RPMI7951 (cell line): ENCODE results near the gene RAB6B. TPM values are rescaled to one million over a fixed set of nuclear protein-coding genes. Genes with fewer than 3 reads are reported as not detected.

Source experiments
- DNase-seq: peaks from one replicate; pipeline ENCODE4 v3.0.0-alpha.2; 2012; ENCODE audit warnings: low read depth
- total RNA-seq: library from RNA; depleted of rRNA; stranded (reverse); fragments of >200 nt; shearing (Covaris generic); gene quantifications from 2 replicates; pipeline ENCODE4 v1.2.3, GENCODE V29; 2014

RAB6B gene
- total RNA-seq, 1 experiment from 2014 or later = 0.12 TPM

GRCh38 chr3:133894353-133895207 lies 1.1 kb downstream of the RAB6B start:
- no peak for DNase-seq

GRCh38 chr3:133893683-133894352 lies 1.9 kb downstream of the RAB6B start:
- DNase-seq = no peak

DNA sequence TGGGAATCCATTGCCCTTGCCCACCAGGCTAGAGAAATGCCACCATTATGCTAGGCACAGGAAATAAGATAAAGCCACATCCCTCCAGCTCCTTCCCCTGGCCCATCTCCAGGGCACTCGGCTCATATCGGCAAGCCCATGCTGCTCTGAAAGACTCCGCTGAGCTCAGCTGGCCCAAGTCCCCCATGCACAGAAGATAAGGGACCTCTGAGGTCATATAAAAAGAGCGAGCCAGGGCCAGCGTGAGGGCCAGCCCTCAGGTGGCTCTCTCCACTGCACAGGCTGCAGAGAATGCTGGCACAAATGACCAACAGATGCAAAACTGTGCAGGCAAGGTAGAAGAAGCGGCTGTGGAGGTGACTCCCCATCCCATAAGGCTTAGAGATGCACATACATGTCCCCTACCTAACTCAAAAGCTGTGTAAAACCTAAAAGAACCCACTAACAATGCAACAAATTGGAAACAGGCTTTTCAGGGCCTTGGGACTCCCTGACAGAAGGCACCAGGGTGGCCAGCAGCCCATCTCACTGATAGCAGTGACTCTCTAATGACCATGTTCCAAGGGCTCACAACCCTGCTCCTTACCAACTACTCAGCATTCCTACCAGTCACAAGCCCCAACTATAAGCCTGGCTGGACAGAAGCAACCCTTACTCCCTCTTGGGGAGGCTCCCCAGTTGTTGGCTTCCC lies 3.0 kb downstream of the RAB6B start:
- DNase-seq = no peak

DNA sequence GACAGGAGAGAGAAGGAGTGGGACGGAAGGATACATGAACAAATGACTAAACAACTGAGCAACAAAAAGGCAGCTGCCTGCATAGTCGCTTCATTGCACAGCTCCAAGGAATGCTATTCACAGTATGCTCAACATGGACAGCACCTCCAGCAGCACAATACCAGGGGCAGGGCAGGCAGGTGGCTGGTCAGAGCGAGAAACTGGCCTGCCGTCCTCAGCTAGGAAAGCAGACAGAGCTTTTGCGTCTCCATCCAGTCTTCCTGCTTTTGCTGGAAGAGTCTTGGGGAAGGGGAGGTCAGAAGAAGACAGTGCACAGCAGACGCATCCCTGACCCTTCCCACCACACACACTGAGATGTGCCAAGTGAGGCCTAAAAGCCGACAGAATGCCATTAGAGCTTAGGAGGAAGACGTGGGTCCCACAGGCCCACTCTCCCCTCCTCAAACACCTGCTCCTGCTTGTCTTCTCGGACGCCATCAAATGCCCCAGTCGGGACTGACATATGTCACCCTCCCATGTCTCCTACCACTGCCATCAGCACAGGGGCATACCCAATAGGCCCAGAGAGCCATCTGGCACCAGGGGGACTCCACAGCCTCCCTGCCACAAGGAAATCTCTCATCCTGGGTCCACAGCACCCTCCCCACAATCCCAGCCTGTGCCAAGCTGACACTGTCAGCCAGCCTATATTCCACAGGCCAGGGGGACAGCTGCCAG lies 3.9 kb downstream of the RAB6B start:
- no peak for DNase-seq

DNA sequence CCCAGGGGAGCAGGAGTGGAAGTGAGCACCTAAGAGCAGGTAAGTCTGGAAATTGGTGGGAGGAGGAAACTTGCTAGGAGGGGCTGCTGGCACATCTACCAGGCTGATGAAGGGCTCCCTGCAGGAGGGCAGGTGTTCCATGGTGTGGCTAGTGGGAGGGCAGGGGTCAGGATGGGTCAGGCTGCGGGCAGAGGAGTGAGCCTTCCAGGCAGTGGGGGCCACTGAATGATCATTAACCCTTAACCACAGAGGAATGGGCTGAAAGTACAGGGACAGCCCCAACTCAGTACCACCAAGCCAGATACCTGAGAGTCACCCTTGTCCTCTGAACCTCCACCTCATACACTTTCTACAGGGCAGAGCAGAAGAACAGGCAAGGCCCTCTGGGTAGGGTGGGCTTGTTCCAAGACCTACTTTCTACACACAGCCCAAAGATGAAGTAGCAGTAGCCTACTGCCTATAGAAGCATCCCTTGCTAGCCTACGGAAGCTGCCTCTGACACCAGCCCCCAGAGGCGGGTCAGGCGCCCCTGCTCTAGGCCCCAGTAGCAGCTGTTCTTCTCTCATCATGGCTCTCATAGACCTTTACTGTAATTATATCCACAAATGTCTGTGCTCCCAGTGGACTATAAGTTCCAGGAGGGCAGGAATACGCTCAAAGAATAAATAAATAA lies 4.6 kb downstream of the RAB6B start:
- no peak for DNase-seq

- DNase-seq = no peak
These were observed 5.6 kb downstream of the RAB6B start for GRCh38 chr3:133890037-133890436.

- DNase-seq = no peak
These were observed 6.8 kb downstream of the RAB6B start for GRCh38 chr3:133888726-133889340.

DNA sequence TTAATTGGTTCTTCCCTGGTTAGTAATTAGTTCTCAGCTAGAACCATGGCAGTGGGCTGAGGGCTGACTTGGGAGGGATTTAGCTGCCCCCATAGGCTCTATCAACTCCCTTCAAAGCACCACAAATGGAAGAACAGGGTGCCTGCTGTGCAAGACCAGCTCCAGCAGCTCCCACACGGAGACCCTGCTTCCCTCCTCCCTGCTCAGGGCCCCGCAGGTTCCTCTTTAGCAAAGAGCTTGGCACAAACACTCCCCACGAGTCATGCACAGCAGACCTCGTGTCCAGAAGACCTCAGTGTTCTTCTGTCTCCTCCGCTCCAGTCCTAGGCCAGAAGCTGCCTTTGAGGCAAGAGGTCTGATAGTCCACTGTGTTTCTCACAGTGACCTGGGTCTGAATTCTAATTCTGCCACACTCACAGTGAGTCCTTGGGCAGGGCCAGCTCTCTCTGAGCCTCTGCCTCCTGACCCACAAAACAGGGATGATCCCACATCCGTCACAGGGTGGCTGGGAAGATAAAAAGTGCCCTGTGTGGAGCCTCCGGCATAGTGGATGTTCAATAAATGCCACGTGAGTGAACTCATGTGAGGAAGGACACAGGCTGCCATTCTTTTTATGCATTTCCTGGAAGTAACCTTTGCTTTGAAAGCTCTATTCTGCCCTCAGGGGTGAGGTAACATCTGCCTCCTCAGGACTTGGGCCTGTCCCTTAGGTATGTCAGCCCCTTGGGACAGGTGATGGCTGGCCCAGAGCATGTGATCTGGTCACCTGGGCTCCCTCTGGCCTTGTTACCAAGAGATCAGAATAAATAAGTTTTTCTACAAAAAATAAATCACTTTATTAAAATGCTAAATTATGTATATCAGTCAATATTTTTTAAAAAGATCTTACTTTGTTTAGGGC lies 7.6 kb downstream of the RAB6B start:
- no peak for DNase-seq

DNA sequence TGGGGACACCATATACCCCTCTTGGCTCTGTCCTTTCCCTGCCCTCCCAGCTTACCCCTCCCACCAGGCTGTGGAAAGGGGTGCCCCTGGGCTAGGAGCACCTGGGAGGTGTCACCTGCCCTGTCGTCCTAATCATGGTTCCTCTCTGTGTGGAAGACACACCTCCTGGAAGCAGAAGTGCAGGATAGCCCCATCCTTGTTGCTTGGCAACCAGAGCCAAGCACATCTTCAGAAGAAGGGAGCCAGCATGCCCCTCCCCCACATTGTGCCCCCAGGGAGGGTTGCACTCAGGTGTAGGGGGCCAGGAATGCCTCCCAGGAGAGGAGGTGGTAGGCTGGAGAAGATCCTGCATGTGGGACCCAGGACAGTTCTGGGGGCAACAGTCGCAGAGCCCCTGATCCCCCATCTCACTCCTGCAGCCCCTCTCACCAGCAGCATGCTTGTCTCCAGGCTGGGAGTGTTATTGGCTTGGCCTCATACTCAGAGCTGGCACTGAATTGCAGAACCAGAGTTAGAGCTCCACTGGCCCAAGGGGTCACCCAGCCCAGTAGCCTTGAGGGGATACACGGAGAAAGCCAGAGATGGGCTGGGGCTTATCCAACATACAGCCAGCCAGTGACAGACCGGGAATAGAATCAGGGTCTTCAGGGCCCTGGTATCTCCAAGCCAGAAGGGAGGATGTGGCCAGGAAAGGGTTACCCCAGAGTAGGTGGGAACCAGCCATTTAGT lies 8.4 kb downstream of the RAB6B start:
- DNase-seq = no peak

- no peak for DNase-seq
These were observed 9.5 kb downstream of the RAB6B start for GRCh38 chr3:133886031-133886722.

DNA sequence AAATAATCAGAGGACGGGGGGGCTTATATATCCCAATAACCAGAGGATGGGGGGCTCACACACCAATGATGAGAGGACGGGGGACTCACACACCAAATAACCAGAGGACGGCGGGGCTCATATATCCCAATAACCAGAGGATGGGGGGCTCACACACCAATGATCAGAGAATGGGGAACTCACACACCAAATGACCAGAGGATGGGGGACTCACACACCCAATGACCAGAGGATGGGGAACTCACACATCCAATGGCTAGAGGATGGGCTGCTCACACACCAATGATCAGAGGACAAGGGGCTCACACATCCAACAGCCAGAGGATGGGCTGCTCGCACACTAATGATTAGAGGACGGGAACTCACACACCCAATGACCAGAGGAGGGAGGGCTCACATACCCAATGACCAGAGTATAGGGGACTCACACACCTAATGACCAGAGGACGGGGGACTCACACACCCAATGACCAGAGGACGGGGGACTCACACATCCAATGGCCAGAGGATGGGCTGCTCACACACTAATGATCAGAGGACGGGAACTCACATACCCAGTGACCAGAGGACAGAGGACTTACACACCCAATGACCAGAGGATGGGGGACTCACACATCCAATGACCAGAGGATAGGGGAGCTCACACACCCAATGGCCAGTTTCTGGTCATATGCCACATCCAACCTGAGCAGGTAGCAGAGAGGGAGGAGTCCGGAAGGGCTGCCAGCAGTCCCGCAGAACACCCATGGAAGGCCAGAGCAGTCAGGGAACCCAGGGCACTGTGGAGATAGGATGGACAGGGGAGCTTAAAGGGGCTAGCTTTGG lies 10.6 kb downstream of the RAB6B start:
- DNase-seq = no peak

DNA sequence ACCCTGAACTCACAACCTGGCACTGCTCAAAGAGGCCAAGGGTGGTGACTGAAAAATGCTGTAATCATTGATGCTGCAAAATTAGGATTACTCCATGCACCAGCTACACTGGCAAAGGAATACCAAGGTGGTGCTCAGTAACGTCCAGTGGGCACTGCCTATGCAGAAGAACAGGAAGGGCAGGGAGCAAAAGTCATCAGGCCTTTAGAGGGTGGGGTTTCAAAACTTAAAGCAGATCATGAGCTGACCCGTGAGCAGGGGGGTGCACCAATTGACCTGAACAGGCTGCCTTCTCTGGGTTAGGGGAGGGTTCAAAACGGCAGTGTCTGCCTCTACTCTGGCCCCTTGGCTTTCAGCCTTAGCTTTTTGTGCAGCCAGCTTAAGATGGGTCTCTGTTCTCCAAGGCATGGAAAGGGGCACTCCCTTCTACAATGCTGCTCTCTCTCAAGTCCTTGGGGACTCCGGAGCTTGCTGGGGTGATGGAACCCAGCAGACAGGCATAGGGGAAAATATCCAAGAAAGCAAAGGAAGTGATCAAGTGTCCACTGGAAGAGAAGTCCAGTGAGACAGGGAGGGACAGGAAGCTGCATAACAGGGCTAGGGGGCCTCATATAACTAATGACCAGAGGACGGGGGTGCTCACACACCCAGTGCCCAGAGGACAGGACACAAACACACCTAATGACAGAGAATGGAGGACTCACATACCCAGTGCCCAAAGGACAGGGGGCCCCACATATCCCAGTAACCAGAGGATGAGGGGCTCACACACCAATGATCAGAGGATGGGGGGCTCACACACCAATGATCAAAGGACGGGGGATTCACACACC lies 11.4 kb downstream of the RAB6B start:
- no peak for DNase-seq

DNA sequence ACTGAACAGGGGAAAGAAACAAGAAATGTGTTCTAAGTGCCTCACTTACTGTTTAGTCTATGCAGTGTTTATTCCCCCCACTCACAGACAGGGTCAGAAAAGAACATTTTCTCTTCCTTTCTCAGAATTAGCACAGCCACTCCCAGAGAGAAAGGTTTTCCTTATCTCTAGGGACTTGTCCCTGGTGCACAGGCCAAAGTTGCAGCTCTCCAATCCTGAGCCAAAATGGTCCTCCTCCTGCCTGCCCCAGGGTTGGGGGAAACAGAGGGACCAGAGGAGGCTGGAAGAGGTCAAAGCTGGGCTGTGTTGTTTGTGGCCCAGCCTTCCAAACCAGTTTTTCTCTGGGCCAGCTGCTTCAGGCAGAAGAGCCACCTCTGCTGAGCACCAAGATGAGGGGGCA lies 12.0 kb downstream of the RAB6B start:
- no peak for DNase-seq

GRCh38 chr3:133882986-133883586 lies 12.6 kb downstream of the RAB6B start:
- DNase-seq = no peak

DNA sequence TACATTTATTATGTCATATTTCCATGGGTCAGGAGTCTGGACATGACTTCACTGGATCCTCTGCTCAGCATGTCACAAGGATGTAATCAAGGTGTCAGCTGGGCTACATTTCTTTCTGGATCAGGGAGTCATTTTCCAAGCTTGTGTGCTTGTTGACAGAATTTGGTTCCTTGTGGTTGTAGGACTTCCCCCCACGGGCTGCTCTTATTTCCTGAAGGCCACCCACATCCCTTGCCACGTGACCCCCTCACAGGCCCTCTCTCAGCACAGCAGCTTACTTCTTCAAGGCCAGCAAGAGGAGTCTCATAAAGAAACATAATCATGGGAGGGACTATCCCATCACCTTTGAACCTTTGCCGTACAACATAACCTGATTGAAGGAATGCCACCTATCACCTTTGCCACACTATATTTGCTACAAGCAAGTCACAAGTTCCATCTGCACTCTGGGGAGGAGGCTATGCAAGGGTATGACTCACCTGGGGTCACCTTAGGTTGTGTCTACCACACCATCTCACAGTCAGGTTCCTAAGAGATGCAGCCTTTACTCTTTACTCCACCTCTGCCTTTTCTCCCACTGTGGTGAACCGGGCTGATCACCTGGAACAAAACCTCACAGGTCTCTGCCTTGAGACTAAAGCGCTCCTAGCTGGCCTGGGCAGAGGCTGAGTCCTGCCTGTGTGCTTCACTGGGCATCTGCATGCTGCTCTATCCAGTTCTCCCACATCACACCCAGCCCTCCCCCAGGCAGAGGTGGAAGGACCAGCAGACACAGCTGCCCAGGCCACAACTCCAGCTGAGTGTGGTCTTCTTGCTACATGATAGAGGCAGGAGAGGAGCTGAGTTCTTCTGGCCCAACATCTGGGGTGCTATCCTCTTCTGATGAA lies 13.5 kb downstream of the RAB6B start:
- no peak for DNase-seq
